WERI-Rb-1 (cell line): Measurements from ENCODE around the gene CAMK2B.

Experiments
- DNase-seq: peaks from one replicate; pipeline ENCODE4 v3.0.0-alpha.2; 2020
- H3K27ac ChIP-seq: fragments of 250-450 bp; sonication (Bioruptor Pico); 2 replicates; pipeline ENCODE4 v1.5.1; 2020; ENCODE audit warnings: mild to moderate bottlenecking, moderate library complexity
- H3K27me3 ChIP-seq: fragments of 250-450 bp; sonication (Bioruptor Pico); 2 replicates; pipeline ENCODE4 v1.5.1; 2021; ENCODE audit warnings: mild to moderate bottlenecking, low read depth, moderate library complexity; ENCODE audit not compliant: insufficient read depth, severe bottlenecking
- H3K36me3 ChIP-seq: fragments of 250-450 bp; sonication (Bioruptor Pico); 2 replicates; pipeline ENCODE4 v1.5.1; 2020; ENCODE audit warnings: mild to moderate bottlenecking, moderate library complexity
- H3K4me3 ChIP-seq: 2 replicates; pipeline ENCODE4 v1.5.1; 2011; ENCODE audit warnings: low read depth, mild to moderate bottlenecking, control low read depth, low read length
- H3K9me3 ChIP-seq: fragments of 250-450 bp; sonication (Bioruptor Pico); 2 replicates; pipeline ENCODE4 v1.5.1; 2021; ENCODE audit warnings: mild to moderate bottlenecking, moderate library complexity; ENCODE audit not compliant: severe bottlenecking
- CTCF ChIP-seq: IDR thresholded peaks from 2 replicates; pipeline ENCODE4 v1.5.1; 2011; ENCODE audit warnings: low read depth, mild to moderate bottlenecking, control low read depth, inconsistent platforms, low read length

Gene CAMK2B

DNA sequence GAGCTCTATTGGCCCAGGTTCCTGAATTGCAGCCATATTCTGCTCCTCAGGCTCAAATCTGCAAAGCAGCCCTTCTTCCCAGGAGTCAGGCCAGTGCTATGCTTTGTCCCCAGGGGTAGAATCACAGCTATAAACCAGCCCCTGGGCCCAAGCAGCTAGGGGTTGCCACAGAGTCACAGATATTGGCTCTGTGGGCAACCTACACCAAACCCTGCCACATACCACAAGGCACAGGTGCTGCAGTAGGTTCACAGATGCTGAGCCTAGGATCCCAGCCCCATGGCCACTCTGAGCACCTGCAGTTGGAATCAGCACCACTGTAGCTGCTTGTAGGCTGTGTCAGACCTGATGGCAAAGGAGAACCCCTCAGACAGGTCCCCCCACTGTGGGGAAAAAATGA, 43.1 kb upstream of the CAMK2B start:
- no peak overlapping the region for H3K4me3 ChIP-seq
- no peak for DNase-seq
- no peak for TF ChIP-seq CTCF
- no peaks in the 10 kb centered on the region for H3K27me3 ChIP-seq
- H3K36me3 ChIP-seq, result no peaks in the 10 kb centered on the region
- H3K9me3 ChIP-seq, result no peaks in the 10 kb centered on the region
- no peak overlapping the region for H3K27ac ChIP-seq

DNA sequence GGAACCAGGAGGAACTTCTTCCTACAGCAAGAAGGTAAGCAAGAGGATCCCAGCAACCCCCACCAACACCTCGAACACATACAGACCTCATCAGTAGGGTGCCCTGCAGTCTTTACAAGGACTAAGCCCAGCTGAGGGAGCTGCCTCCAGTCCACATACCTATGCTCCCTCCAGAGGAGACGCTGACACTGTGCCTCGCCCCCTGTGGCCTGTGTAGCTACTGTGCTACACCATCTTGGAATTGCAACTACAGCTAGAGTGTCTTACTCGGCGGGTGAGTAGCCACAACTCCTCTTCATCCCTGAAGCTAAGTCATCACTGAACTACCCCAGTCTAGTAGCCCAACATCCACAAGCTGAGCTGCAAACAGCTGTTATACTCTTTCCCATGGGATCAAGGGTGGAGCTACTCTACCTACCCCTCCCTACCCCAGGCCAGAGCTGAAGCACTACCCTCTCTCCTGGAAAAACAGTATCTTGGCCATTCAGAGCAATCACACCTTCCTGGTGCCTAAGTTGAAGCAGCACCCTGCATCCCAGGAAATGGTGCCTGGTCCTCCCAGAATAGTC, 42.2 kb upstream of the CAMK2B start:
- TF ChIP-seq CTCF, result no peak
- Histone ChIP-seq H3K36me3 (no peaks in the 10 kb centered on the region), H3K27ac (no peak overlapping the region), H3K4me3 (no peak overlapping the region), H3K27me3 (no peaks in the 10 kb centered on the region), H3K9me3 (no peaks in the 10 kb centered on the region)
- no peak for DNase-seq

- DNase-seq, result no peak
- Histone ChIP-seq H3K36me3 (no peaks in the 10 kb centered on the region), H3K4me3 (no peak overlapping the region), H3K9me3 (no peaks in the 10 kb centered on the region), H3K27ac (no peak overlapping the region), H3K27me3 (no peaks in the 10 kb centered on the region)
- TF ChIP-seq CTCF, result no peak
Measured at GRCh38 chr7:44366986-44367385, 41.6 kb upstream of the CAMK2B start.

DNA sequence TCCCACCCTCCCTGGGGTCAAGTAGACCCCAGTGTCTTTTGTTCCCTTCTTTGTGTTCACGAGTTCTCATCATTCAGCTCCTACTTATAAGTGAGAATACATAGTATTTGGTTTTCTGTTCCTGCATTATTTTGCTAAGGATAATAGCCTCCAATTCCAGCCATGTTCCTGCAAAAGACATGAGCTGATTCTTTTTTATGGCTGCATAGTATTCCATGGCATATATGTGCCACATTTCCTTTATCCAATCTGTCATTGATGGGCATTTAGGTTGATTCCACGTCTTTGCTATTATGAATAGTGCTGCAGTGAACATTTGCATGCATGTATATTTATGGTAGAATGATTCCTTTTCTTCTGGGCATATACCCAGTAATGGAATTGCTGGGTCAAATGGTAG, 28.3 kb upstream of the CAMK2B start:
- Histone ChIP-seq H3K36me3 (no peaks in the 10 kb centered on the region), H3K27ac (no peak overlapping the region), H3K9me3 (no peaks in the 10 kb centered on the region), H3K27me3 (no peaks in the 10 kb centered on the region), H3K4me3 (no peak overlapping the region)
- no peak for DNase-seq
- TF ChIP-seq CTCF, result no peak

DNA sequence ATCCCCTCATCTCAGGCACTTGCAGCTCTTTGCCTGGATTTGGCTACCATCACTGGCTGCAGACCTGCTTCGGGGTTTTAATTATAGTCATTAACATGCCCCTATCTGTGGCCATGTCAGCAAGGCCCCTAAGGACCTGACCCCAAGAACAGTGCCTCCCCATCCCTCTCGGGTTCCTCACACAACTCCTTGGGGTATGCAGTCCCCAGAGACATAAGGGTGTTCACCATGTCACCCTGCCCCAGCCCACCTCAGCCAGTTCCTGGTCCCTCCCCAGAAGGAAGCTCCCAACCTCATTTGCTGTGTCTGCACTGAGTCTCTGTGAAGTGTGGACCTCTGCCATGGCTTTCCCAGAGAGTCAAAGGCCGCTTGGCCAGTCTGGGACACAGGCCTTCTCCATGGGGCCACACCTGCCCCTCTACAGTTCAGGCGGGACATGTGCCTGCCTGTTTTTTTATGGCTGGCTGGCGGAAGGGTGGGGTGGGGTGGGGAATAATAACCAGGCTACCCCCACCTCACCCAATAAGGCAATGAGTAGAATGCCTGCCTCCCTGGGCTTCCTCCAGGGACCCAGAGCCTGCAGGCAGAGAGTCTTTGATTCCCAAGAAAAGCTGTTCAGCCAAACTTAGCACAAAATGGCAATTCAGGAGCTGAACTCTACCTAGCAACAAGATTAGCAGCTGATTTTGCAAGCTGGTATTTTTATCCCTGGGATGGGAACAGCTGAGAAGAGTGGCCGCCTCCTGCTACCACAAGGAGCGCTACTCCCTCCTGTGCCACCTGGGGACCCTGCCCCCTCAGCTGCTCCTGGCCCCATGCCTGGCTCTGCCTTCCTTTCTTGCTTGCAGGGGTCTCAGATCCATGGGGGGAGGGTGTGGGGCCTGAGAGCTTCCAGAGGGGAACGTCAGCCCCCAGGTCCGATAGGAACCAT, 23.7 kb upstream of the CAMK2B start:
- DNase-seq, result no peak
- no peaks in the 10 kb centered on the region for H3K9me3 ChIP-seq
- TF ChIP-seq CTCF, result peak; percentile 57
- no peaks in the 10 kb centered on the region for H3K36me3 ChIP-seq
- no peak overlapping the region for H3K4me3 ChIP-seq
- no peak overlapping the region for H3K27ac ChIP-seq
- H3K27me3 ChIP-seq, result no peaks in the 10 kb centered on the region
